GM23338 (cell line): Measurements from ENCODE around the gene MAPT. TPM values are rescaled to one million over a fixed set of nuclear protein-coding genes. Genes with fewer than 3 reads are reported as not detected.

Experiments used
- ATAC-seq: fragments of 200-7000 bp; cut with Tn5 transposase; 3 replicates; pipeline ENCODE4 v1.9.1; 2020
- DNase-seq: peaks from one replicate; pipeline ENCODE4 v3.0.0-alpha.2; 2015; ENCODE audit warnings: low spot score
- H2AFZ ChIP-seq: fragments of 200-600 bp; sonication (generic); 2 replicates; pipeline ENCODE4 v1.8.0; 2016; ENCODE audit warnings: antibody characterized with exemption, mild to moderate bottlenecking, moderate library complexity
- H3F3A ChIP-seq: fragments of 200-600 bp; sonication (generic); replicated peaks from 2 replicates; pipeline ENCODE4 v1.8.0; 2017; ENCODE audit warnings: antibody characterized with exemption, mixed run types, low read depth
- H3K27ac ChIP-seq: fragments of 200-600 bp; sonication (generic); 2 replicates; pipeline ENCODE4 v1.6.1; 2016; ENCODE audit warnings: low read depth
- H3K27me3 ChIP-seq: fragments of 200-600 bp; sonication (generic); 2 replicates; pipeline ENCODE4 v1.8.0; 2016; ENCODE audit warnings: mild to moderate bottlenecking, mixed run types, moderate library complexity; ENCODE audit not compliant: insufficient read depth
- H3K36me3 ChIP-seq: fragments of 200-600 bp; sonication (generic); 2 replicates; pipeline ENCODE4 v1.8.0; 2016; ENCODE audit warnings: mild to moderate bottlenecking; ENCODE audit not compliant: insufficient read depth
- H3K4me1 ChIP-seq: fragments of 200-600 bp; sonication (generic); 2 replicates; pipeline ENCODE4 v1.8.0; 2016; ENCODE audit warnings: mild to moderate bottlenecking, moderate library complexity; ENCODE audit not compliant: insufficient read depth
- H3K4me2 ChIP-seq: fragments of 200-600 bp; sonication (generic); 2 replicates; pipeline ENCODE4 v1.7.1; 2017; ENCODE audit warnings: mixed run types
- H3K4me3 ChIP-seq: fragments of 200-600 bp; sonication (generic); 2 replicates; pipeline ENCODE4 v1.6.1; 2016; ENCODE audit warnings: mixed run types
- H3K79me2 ChIP-seq: fragments of 200-600 bp; sonication (generic); replicated peaks from 2 replicates; pipeline ENCODE4 v1.8.0; 2017; ENCODE audit warnings: mild to moderate bottlenecking; ENCODE audit not compliant: insufficient read depth
- H3K9me2 ChIP-seq: fragments of 200-600 bp; sonication (generic); 2 replicates; pipeline ENCODE4 v1.8.0; 2017; ENCODE audit not compliant: insufficient read depth
- H4K20me1 ChIP-seq: fragments of 200-600 bp; sonication (generic); replicated peaks from 2 replicates; pipeline ENCODE4 v1.8.0; 2017; ENCODE audit warnings: mild to moderate bottlenecking; ENCODE audit not compliant: insufficient read depth
- H3K27ac Mint-ChIP-seq: 2 replicates; pipeline ENCODE4 v1.8.0; 2020; ENCODE audit warnings: inconsistent platforms, mild to moderate bottlenecking, moderate library complexity, mixed read lengths
- H3K27me3 Mint-ChIP-seq: 3 replicates; pipeline ENCODE4 v1.8.0; 2022; ENCODE audit warnings: low read depth, mild to moderate bottlenecking, moderate library complexity, mixed read lengths, inconsistent platforms; ENCODE audit not compliant: insufficient read depth, poor library complexity
- H3K36me3 Mint-ChIP-seq: 3 replicates; pipeline ENCODE4 v1.8.0; 2021; ENCODE audit warnings: low read depth, mild to moderate bottlenecking, inconsistent platforms, moderate library complexity, mixed read lengths
- H3K4me1 Mint-ChIP-seq: 3 replicates; pipeline ENCODE4 v1.8.0; 2020; ENCODE audit warnings: mild to moderate bottlenecking, inconsistent platforms, mixed read lengths
- H3K4me3 Mint-ChIP-seq: 3 replicates; pipeline ENCODE4 v1.8.0; 2021; ENCODE audit warnings: moderate library complexity, mild to moderate bottlenecking, inconsistent platforms, mixed read lengths
- H3K9me3 Mint-ChIP-seq: 3 replicates; pipeline ENCODE4 v1.8.0; 2020; ENCODE audit warnings: moderate library complexity, mild to moderate bottlenecking, inconsistent platforms, mixed read lengths
- CREB1 ChIP-seq: fragments of 250-450 bp; sonication (Bioruptor Pico); IDR thresholded peaks from 2 replicates; pipeline ENCODE4 v1.5.0; 2020; ENCODE audit warnings: low read depth, mild to moderate bottlenecking, moderate library complexity
- CTCF ChIP-seq, 2 experiments: fragments of 200-600 bp in 1 of 2; sonication (generic) in 1 of 2; conservative IDR thresholded peaks; 2 replicates each; pipeline versions ENCODE4 v1.5.1 to v1.6.1; 2016 to 2017; ENCODE audit warnings: antibody characterized with exemption in 2 of 2, low read depth in 2 of 2, mild to moderate bottlenecking in 2 of 2, moderate library complexity in 1 of 2
- ETS1 ChIP-seq: IDR thresholded peaks from 2 replicates; pipeline ENCODE4 v1.6.1; 2016; ENCODE audit warnings: antibody characterized with exemption
- EZH2 ChIP-seq: fragments of 200-600 bp; sonication (generic); IDR thresholded peaks from one replicate; pipeline ENCODE4 v1.8.0; 2017; ENCODE audit warnings: antibody characterized with exemption, mild to moderate bottlenecking, low read depth; ENCODE audit not compliant: unreplicated experiment
- EZH2phosphoT487 ChIP-seq: fragments of 200-600 bp; sonication (generic); IDR thresholded peaks from one replicate; pipeline ENCODE4 v1.8.1; 2018; ENCODE audit warnings: antibody characterized with exemption; ENCODE audit not compliant: unreplicated experiment
- JUNB ChIP-seq: IDR thresholded peaks from one replicate; pipeline ENCODE4 v1.6.1; 2016; ENCODE audit warnings: antibody characterized with exemption; ENCODE audit not compliant: unreplicated experiment
- NANOG ChIP-seq: IDR thresholded peaks from 2 replicates; pipeline ENCODE4 v1.6.1; 2016; ENCODE audit warnings: antibody characterized with exemption, borderline replicate concordance
- POLR2AphosphoS5 ChIP-seq: IDR thresholded peaks from 2 replicates; pipeline ENCODE4 v1.6.1; 2016; ENCODE audit warnings: antibody characterized with exemption, low read depth
- STAT1 ChIP-seq: IDR thresholded peaks from one replicate; pipeline ENCODE4 v1.6.1; 2016; ENCODE audit warnings: antibody characterized with exemption; ENCODE audit not compliant: unreplicated experiment
- ZNF114 ChIP-seq: fragments of 250-450 bp; sonication (Bioruptor Pico); IDR thresholded peaks from 2 replicates; pipeline ENCODE4 v1.5.0; 2020; ENCODE audit warnings: mild to moderate bottlenecking, moderate library complexity
- ZNF331 ChIP-seq: fragments of 250-450 bp; sonication (Bioruptor Pico); IDR thresholded peaks from 2 replicates; pipeline ENCODE4 v1.5.0; 2020; ENCODE audit warnings: low read depth, mild to moderate bottlenecking, moderate library complexity
- polyA plus RNA-seq: library from polyadenylated mRNA; unstranded; fragments of >200 nt; fragmentation: Nextera tagmentation; extraction: Ambion mirVana; gene quantifications from 2 replicates; pipeline ENCODE4 v1.2.1, GENCODE V29; 2016
- total RNA-seq: library from RNA; depleted of rRNA; stranded (reverse); fragments of >200 nt; shearing (Covaris generic); gene quantifications from 2 replicates; pipeline ENCODE4 v1.2.3, GENCODE V29; 2014
- TF ChIP-seq, protein P1 (sequence below): IDR thresholded peaks from one replicate; pipeline ENCODE4 v1.6.1; 2018; ENCODE audit warnings: antibody characterized with exemption; ENCODE audit not compliant: unreplicated experiment
- TF ChIP-seq, protein P2 (sequence below): fragments of 250-450 bp; sonication (Bioruptor Pico); IDR thresholded peaks from 2 replicates; pipeline ENCODE4 v1.5.0; 2020; ENCODE audit warnings: mild to moderate bottlenecking, moderate library complexity

The MAPT gene
- total and polyA plus RNA-seq, 2 experiments from 2014 or later: 1.1 to 2.1 TPM

DNA sequence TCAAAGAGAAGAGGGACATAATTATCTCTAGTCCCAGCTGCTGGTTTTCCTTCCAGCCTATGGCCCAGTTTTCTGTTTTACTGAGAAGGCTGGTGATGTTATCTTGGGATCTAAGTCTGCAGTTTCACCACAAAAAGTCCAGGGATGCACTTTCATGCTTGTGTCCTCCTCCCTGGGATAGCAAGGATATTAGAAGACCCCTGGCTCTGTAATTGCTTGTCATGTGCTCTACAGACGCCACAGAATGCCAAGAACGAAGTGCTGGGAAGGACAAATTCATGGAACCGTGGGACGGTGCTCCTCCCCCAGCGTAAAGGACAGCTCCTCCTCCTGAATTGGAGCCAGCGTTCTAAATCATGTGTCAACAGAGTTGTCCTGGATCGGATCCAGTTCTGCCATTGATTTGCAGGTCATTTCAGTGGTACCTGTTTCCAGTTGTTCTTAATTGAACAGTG, 8.6 kb downstream of the MAPT start:
- Histone ChIP-seq H3K4me3 (no peak overlapping the region), H3K36me3 (no peaks in the 10 kb centered on the region), H3K79me2 (no peaks in the 10 kb centered on the region), H2AFZ (no peak overlapping the region), H3K4me1 (peaks cover 24% of the 10 kb centered on the region), H4K20me1 (no peaks in the 10 kb centered on the region), H3K4me2 (no peak overlapping the region), H3K9me2 (no peaks in the 10 kb centered on the region), H3F3A (no peaks in the 10 kb centered on the region), H3K27me3 (peaks cover 34% of the 10 kb centered on the region), H3K27ac (no peak overlapping the region)
- ATAC-seq (no peak), DNase-seq (no peak)
- H3K27ac Mint-ChIP-seq: no peak overlapping the region
- H3K36me3 Mint-ChIP-seq: no peaks in the 10 kb centered on the region
- H3K4me3 Mint-ChIP-seq: no peak overlapping the region
- peaks cover 19% of the 10 kb centered on the region for H3K4me1 Mint-ChIP-seq
- H3K9me3 Mint-ChIP-seq: no peaks in the 10 kb centered on the region
- H3K27me3 Mint-ChIP-seq: peaks cover 32% of the 10 kb centered on the region
- TF ChIP-seq, protein P1, sequence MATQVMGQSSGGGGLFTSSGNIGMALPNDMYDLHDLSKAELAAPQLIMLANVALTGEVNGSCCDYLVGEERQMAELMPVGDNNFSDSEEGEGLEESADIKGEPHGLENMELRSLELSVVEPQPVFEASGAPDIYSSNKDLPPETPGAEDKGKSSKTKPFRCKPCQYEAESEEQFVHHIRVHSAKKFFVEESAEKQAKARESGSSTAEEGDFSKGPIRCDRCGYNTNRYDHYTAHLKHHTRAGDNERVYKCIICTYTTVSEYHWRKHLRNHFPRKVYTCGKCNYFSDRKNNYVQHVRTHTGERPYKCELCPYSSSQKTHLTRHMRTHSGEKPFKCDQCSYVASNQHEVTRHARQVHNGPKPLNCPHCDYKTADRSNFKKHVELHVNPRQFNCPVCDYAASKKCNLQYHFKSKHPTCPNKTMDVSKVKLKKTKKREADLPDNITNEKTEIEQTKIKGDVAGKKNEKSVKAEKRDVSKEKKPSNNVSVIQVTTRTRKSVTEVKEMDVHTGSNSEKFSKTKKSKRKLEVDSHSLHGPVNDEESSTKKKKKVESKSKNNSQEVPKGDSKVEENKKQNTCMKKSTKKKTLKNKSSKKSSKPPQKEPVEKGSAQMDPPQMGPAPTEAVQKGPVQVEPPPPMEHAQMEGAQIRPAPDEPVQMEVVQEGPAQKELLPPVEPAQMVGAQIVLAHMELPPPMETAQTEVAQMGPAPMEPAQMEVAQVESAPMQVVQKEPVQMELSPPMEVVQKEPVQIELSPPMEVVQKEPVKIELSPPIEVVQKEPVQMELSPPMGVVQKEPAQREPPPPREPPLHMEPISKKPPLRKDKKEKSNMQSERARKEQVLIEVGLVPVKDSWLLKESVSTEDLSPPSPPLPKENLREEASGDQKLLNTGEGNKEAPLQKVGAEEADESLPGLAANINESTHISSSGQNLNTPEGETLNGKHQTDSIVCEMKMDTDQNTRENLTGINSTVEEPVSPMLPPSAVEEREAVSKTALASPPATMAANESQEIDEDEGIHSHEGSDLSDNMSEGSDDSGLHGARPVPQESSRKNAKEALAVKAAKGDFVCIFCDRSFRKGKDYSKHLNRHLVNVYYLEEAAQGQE: no peak
- no peak for TF ChIP-seq EZH2phosphoT487
- no peak for TF ChIP-seq STAT1
- TF ChIP-seq ZNF331 (CRISPR knock-in tag): no peak
- no peak for TF ChIP-seq ETS1
- TF ChIP-seq ZNF114 (CRISPR knock-in tag): no peak
- TF ChIP-seq, protein P2, sequence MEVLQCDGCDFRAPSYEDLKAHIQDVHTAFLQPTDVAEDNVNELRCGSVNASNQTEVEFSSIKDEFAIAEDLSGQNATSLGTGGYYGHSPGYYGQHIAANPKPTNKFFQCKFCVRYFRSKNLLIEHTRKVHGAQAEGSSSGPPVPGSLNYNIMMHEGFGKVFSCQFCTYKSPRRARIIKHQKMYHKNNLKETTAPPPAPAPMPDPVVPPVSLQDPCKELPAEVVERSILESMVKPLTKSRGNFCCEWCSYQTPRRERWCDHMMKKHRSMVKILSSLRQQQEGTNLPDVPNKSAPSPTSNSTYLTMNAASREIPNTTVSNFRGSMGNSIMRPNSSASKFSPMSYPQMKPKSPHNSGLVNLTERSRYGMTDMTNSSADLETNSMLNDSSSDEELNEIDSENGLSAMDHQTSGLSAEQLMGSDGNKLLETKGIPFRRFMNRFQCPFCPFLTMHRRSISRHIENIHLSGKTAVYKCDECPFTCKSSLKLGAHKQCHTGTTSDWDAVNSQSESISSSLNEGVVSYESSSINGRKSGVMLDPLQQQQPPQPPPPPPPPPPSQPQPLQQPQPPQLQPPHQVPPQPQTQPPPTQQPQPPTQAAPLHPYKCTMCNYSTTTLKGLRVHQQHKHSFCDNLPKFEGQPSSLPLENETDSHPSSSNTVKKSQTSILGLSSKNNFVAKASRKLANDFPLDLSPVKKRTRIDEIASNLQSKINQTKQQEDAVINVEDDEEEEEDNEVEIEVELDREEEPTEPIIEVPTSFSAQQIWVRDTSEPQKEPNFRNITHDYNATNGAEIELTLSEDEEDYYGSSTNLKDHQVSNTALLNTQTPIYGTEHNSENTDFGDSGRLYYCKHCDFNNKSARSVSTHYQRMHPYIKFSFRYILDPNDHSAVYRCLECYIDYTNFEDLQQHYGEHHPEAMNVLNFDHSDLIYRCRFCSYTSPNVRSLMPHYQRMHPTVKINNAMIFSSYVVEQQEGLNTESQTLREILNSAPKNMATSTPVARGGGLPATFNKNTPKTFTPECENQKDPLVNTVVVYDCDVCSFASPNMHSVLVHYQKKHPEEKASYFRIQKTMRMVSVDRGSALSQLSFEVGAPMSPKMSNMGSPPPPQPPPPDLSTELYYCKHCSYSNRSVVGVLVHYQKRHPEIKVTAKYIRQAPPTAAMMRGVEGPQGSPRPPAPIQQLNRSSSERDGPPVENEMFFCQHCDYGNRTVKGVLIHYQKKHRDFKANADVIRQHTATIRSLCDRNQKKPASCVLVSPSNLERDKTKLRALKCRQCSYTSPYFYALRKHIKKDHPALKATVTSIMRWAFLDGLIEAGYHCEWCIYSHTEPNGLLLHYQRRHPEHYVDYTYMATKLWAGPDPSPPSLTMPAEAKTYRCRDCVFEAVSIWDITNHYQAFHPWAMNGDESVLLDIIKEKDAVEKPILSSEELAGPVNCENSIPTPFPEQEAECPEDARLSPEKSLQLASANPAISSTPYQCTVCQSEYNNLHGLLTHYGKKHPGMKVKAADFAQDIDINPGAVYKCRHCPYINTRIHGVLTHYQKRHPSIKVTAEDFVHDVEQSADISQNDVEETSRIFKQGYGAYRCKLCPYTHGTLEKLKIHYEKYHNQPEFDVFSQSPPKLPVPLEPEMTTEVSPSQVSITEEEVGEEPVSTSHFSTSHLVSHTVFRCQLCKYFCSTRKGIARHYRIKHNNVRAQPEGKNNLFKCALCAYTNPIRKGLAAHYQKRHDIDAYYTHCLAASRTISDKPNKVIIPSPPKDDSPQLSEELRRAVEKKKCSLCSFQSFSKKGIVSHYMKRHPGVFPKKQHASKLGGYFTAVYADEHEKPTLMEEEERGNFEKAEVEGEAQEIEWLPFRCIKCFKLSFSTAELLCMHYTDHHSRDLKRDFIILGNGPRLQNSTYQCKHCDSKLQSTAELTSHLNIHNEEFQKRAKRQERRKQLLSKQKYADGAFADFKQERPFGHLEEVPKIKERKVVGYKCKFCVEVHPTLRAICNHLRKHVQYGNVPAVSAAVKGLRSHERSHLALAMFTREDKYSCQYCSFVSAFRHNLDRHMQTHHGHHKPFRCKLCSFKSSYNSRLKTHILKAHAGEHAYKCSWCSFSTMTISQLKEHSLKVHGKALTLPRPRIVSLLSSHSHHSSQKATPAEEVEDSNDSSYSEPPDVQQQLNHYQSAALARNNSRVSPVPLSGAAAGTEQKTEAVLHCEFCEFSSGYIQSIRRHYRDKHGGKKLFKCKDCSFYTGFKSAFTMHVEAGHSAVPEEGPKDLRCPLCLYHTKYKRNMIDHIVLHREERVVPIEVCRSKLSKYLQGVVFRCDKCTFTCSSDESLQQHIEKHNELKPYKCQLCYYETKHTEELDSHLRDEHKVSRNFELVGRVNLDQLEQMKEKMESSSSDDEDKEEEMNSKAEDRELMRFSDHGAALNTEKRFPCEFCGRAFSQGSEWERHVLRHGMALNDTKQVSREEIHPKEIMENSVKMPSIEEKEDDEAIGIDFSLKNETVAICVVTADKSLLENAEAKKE: no peak
- no peak for TF ChIP-seq JUNB
- TF ChIP-seq POLR2AphosphoS5: no peak
- no peak for TF ChIP-seq CREB1 (CRISPR knock-in tag)
- no peak for TF ChIP-seq CTCF (conservative IDR thresholded peaks at IDR 0.05; ENCODE audit: low read depth in 2 of 2)
- TF ChIP-seq EZH2: no peak
- TF ChIP-seq NANOG: no peak
